Measurements from ENCODE around the gene CEP72.
"Not testable (repeated sequence)": the region's sequence is repeated elsewhere in the genome, so short reads cannot be mapped to it uniquely, and the experiment has no call there.

The CEP72 gene

DNA sequence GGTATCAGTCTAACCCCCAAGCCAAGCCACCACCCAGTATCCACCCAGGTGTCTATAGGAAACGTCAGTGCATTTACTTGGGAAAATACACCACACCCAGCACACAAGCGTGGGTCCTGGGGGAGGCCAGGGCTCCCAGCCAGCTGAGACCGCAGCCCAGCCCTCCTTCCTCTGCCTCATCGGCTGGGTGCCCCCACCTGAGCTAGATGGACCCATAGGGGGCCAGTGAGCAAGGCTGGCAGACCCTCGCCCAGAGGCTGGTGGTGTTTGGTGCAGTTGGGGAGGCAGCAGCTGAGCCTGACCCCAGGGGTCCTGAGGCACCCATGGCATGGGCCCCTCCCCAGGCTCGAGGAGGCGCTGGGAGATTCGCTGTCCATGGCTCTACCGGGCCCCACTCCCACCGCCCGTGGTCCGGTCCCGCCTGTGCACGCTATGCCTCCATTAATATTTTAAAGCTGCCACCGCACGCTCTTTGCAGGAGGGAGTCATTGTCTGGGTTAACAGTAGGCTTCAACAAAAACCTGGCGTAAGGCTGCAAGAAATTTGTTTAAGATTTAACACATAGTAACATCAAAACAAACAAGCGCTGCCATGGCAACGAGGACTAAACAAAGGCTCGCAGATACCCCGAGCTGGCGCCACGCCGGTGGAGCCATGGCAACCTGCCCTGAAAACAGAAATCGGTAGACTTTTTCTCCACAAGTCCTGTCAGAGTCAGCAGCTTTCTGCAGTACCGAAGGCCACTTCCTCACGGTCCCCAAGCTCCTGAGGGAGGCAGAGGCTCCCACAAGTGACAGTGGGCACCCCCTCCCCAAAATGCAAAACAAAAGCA lies 60.4 kb downstream of the CEP72 start:
- DNase-seq (ENCODE audit: low read depth in 3 of 3) = peak in 1 of 3 experiments; percentile 41

DNA sequence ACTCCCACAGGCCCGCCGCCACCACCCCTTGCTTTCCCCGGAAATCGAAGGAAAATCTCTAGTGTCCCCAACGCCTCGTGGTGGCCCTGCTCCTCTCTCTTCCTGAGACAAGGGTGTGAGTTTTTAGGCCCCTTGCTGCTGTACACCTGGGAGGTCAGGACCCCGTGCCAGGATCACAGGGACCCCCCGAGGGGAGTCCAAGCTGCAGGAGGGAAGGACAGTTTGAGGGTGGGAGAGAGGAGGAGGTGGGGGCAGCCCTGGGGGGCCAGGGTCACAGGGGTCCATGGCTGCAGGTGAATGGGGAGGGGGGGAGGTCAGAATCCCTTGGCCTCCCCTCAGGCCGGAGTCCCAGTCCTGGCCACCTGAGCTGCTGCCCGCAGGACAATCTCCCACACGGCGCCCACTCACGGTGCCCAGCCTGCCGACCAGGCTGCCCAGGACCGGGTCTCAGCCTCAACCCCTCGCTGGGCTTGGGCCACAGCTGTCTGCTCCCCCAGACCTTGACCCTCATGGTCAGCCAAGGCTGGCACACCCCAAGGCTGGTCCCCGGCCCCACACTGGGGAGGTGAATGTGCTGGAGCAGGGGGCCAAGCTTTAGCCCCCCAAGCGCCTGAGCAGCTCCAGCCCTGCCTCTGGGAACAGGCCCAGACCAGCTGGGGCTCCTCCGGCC lies 61.2 kb downstream of the CEP72 start:
- no peak for DNase-seq (ENCODE audit: low read depth in 3 of 3)

DNA sequence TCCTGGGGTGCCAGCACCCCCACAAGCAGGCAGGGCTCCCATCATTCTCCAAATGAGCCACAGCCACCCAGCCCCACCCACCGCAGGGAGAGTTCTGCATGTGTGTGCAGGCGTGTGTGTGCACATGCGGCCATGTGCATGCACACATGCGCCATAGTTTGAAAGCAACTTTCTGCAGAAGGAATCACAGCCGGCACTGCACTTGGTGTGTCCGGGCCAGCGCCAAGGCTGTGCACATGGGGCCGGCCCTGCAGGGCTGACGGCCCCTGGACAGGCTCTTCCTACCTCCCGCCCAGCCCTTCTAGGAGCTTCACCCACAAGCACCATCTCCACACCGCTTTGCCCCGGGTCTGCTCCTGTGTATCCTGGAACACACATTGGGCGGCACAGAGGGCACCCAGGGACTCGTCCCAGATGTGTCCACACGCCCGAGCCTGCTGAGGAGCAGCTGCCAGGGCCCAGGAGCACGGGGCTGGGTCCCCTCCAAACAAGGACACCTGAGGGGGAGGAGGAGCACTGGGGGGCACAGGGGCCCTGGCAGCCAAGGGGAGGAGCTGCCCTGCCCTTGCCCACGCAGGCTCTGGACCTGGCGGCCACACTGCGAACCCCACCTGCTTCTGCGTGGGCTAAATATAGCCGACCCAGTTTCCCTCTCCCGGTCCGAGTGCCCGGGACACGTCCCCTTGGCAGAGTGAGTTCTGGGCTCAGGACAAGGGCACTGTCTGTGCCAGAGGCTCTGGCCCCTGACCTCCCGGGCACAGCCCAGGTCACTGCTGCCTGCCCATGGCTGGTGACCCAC lies 61.9 kb downstream of the CEP72 start:
- DNase-seq (ENCODE audit: low read depth in 3 of 3) = no peak

DNA sequence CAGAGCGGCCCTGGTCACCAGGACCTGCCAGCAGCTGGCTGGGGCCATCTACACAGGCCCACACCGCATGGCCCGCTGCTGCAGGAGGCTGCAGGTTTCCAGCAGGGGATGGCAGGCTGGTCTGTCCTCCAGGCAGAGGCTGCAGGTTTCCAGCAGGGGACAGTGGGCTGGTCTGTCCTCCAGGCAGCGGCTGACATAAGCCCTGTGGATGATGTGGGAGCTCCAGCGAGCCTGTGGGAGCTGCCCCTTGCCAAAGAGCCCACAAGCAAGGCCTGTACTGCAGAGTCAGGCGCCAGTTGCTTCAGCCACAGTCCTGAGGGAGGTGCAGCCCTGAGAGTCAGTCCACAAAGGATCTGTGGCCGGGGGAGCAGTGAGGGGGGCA lies 62.5 kb downstream of the CEP72 start:
- DNase-seq (ENCODE audit: low read depth in 3 of 3) = no peak

DNA sequence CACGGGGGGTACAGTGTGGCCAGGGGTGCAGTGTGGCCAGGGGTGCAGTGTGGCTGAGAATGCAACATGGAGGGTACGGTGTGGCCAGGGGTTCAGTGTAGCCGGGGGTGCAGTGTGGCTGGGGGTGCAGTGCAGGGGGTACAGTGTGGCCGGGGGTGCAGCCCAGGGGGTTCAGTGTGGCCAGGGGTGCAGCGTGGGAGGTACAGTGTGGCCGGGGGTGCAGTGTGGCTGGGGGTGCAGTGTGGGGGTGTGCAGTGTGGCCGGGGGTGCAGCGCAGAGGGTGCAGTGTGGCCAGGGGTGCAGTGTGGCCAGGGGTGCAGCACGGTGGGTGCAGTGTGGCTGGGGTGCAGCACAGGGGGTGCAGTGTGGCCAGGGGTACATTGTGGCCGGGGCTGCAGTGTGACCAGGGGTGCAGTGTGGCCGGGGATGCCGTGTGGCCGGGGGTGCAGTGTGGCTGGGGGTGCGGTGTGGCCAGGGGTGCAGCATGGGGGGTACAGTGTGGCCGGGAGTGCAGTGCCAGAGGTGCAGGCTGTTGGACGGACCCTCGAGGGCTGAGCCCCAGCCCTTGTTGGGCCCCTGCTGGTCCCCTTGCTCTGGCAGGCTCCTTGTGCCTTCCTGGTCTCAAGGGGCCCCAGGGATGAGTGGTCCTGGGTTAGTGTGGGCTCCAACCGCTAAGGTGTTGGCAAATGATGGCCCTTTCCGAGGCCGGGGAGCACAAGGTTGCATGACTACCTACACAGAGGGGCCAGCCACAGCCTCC lies 63.2 kb downstream of the CEP72 start:
- no peak for DNase-seq (ENCODE audit: low read depth in 3 of 3)

DNA sequence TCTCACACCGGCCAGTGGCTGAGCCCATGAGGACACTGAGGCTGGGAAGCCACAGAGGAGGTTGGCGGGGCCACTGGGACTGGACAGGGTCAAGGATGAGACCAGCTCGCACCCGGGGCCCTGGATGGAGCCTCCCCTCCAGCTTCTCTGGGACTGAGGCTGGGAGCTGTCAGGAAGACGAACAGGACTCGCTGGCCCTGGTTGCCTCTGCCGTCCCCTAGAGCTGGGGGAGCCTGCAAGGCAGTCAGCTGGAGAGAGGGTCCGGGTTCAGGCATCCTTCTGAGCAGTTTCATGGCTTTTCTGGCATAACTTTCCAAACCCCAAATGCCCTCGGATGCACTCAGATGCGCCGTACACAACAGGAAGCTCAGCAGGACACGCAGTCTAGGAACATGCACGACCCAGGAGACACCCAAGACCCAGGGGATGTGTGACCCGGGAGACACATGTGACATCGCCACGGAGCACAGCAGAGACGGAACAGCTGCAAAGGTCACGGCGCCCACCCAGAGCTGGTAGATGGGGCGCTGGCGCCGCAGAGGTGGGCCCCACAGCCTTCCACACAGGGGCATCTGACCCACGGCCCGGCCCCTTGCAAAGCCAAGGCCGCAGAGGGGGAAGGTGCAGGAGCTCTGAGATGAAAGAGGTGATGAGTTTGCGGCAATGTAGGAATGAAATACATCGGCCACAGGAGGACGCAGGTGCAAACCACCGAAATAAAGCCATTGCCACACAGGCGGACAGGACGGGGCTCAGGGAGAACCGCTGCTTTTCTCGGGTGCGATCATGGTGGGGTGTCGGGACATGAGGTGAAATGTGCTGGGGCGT lies 63.9 kb downstream of the CEP72 start:
- no peak for DNase-seq (ENCODE audit: low read depth in 3 of 3)

DNA sequence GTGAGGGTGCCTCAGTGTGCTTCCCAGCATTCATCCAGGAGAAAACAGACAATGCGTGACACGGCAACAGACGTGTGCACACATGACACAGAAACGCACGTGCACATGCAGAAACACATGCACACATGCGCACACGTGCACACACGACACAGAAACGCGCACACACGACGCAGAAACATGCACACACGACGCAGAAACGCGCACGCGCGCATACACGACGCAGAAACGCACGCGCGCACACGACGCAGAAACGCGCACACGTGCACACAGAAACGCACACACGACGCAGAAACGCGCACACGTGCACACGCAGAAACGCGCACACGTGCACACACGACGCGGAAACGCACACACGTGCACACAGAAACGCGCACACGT lies 64.5 kb downstream of the CEP72 start:
- DNase-seq (ENCODE audit: low read depth in 3 of 3) = no peak

DNA sequence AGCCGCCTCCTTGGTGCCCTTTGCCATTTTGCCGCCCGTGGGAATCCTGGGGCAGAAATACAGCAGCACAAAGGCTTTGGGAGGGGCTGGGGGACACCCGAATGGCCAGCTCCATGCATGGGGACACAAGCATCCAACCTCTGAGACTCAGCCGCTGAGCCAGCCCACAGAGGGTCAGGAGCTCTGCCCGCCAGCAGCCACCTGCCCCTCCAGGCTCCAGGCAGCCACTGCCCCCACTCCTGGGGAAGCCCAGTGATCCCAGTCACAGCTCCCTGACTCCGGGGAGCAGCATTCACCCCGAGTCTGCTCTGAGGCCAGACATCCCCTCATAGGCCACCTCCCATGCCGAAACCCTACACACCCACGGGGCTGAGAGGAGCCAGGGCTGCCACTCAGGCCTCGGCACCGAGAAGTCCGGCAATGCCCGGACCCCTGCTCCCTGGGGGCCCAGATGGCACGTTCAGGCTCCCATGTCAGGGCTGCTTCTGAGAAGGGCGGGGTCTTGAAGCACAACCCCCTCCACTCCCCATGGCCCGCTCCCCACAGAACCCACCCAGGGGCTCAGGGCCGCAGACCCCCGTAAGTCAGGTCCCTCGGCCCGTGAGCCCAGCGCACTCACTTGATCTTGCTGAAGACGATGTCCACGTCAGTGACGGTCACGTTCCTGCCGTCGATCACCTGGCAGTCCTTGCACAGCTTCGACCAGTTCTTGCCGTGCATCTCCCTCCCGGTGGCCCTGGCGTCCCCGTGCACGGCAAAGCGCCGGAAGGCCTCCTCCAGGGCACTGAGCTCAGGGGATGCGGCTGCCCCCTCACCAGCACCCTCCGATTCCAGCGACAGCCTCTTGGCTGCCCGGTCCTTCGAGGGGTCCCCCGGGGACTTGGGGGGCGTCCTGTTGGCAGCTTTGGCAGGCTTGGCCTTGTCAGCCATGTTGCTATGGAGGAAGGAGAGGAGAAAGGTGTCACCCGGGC lies 65.3 kb downstream of the CEP72 start:
- DNase-seq (ENCODE audit: low read depth in 3 of 3) = no peak

DNA sequence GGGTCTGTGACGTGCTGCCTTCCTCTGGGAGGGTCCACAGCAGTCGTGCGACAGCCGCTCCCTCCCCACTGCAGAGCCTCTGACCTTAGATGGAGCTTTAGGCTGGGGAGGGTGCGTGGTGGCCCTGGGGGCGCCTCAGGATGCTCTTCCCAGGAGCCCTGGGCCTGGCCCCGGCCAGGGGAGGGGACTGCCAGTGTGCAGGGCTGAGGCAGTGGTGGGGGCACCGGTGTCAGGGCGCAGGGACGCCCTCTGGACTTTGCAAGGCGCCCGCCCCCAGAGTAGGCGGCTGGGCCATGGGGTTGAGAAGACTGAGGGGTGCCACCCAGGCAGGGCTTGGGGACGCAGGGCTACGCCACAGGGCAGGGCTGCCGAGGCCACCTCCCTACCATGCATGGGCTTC lies 66.4 kb downstream of the CEP72 start:
- not testable (repeated sequence) for DNase-seq (ENCODE audit: low read depth in 3 of 3)

DNA sequence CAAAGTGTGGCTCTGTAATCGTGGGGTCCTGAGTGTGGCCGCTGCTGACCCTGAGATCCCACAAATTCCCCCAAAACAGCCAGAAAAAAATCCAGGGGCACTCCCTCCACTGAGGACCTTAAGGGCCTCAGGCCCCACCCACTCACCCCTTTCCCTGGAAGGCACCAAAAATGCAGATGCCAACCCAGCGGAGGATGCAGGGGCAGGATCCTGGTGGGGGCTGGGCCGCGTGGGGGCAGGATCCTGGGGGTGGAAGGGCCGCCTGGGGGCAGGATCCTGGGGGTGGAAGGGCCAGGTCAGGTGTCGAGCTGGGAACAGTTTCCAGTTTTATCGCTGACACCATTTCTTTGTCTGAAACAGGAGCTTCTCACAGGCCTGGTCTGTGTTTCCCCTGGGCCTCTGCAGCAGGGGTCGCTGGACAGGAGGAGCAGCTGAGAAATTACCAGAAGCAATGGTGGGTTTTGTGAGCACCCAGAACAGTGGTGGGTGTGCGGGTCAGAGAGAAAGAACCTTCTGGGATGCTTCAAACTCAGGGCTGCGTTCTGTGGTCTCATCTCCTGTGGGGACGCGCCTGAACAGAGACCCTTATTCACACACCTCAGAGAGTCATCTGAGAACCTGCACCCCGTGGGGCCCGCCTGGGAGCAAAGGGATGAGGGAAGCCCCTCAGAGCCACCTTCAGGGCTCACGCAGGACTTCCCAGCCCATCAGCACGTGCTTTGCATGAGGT lies 67.2 kb downstream of the CEP72 start:
- DNase-seq (ENCODE audit: low read depth in 3 of 3) = not testable (repeated sequence)

DNA sequence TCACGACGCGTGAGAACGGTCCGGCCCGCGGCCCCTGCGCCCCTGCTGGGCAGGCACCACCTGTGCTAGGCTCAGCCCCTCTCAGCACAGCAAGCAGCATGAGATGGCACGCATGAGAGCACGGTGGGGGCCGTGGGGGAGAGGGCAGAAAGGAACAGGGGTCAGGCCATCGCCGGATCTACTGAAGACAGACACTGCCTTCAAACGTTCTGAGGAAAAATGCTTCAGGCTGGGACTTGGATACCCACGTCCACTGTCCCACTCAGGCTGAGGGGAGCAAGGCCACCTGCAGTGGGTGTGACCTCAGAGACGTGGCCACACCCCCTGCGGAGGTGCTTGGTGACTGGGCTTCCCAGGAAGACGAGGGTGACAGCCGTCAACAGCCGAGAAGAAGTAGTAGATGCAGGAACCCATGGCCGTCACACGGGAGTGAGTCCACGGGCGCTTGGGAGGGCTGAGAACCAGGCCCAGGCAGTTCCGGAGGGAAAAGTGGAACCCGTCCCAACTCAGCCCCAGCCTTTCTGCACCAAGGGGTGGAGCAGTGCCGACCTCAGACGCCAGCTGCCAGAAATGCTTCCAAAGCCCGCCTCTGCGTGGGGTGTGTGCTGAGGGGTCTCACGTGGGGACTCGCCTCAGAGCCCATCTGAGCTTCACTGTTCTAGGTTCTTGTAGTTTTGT lies 68.1 kb downstream of the CEP72 start:
- not testable (repeated sequence) for DNase-seq (ENCODE audit: low read depth in 3 of 3)

DNA sequence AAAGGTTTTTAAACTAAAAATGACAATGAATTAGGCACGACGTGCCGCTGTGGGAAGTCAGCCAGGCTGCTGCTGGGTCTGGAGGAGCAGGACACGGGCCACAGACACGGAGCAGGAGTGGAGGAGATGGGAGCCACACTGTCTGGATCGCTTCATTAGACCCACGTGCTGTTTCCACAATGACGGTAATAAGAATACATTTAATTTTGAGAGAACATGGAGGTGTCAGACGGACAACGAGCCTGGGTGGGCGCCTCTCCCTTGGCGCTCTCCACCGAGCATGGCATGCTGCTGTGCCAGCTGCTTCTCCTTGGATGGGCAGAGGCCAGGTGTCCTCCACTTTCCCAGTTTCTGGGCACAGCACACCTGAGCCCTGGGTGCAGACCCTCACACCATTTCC lies 68.7 kb downstream of the CEP72 start:
- not testable (repeated sequence) for DNase-seq (ENCODE audit: low read depth in 3 of 3)

DNA sequence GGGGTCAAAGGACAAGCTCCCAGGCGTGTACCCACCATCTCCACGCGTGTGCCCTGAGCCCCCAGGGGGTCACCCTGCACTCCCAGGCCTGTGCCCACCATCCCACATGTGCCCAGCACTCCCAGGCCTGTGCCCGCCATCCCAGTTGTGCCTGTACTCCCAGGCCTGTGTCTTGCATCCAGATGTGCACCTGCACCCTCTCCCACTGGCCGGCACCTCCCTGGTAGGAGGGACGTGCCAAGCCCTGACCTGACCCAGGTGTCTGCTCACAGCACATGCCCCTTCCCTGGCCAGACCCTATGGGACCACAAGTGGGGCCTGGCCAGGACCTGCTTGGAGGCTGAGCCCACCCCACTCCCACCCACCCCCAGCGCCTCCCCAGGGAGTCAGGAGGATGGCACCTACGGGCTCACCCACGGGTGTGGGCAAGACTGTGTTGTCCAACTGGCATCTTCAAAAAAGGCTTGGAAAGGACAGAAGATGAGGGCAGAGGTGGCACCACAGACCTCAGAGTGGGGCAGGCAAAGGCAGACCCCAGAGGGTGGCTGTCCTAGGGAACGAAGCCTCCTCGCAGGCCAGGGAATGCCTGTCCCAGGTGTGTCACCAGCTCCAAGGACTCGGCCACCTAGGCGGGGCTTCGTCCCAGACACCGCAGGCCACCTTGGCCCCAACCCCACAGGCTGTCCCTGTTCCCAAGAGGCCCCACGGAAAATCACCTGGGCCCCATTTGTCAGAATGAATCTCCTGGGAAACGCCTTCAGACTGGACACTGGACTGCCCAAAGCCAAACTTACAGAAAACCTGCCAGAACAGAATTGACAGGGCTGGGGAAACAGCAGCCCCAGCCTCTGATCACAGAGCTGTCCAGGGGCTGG lies 69.4 kb downstream of the CEP72 start:
- DNase-seq (ENCODE audit: low read depth in 3 of 3) = not testable (repeated sequence)

DNA sequence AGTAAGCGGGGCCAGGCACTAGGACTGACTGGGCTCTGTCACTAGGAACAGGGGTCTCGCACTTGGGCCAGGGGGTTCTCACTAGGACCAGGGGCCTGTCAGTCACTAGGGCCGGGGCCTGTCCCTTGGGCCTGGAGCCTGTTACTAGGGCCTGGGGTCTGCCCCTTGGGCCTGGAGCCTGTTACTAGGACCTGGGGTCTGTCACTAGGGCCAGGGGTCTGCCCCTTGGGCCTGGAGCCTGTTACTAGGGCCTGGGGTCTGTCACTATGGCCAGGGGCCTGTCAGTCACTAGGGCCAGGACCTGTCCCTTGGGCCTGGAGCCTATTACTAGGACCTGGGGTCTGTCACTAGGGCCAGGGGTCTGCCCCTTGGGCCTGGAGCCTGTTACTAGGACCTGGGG lies 70.1 kb downstream of the CEP72 start:
- DNase-seq (ENCODE audit: low read depth in 3 of 3) = not testable (repeated sequence)

DNA sequence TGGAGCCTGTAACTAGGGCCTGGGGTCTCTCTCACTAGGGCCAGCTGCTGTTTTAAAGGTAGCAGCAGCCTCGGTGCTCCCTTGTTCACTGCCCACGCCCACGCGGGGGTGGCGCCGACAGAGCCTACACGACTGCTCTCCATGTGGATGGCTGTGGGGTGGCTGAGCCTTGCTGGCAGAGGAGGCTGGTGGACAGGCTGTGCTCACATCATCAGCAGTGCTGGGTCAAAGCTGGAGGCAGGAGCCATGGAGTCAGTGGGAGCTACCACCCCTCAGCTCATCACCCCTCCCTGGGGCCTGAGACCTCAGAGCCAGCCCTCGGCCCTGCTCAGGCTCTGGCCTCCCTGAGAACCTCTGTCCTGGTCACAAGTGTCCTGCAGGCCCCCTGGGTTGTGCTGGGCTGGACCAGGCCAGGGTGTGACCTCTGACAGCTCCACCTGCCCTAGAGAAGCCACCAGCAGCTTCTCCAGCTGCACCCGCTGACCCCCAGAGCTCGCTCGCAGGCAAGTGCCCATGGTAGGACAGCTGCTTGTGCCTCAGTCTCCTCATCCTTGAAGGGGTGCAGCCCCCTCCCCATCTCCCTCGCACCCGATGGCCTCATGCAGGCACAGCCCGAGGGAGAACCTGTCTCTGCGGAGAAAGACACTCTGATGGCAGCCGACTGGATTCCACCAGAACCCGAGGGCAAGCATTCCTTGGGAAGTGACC lies 70.7 kb downstream of the CEP72 start:
- not testable (repeated sequence) for DNase-seq (ENCODE audit: low read depth in 3 of 3)

DNA sequence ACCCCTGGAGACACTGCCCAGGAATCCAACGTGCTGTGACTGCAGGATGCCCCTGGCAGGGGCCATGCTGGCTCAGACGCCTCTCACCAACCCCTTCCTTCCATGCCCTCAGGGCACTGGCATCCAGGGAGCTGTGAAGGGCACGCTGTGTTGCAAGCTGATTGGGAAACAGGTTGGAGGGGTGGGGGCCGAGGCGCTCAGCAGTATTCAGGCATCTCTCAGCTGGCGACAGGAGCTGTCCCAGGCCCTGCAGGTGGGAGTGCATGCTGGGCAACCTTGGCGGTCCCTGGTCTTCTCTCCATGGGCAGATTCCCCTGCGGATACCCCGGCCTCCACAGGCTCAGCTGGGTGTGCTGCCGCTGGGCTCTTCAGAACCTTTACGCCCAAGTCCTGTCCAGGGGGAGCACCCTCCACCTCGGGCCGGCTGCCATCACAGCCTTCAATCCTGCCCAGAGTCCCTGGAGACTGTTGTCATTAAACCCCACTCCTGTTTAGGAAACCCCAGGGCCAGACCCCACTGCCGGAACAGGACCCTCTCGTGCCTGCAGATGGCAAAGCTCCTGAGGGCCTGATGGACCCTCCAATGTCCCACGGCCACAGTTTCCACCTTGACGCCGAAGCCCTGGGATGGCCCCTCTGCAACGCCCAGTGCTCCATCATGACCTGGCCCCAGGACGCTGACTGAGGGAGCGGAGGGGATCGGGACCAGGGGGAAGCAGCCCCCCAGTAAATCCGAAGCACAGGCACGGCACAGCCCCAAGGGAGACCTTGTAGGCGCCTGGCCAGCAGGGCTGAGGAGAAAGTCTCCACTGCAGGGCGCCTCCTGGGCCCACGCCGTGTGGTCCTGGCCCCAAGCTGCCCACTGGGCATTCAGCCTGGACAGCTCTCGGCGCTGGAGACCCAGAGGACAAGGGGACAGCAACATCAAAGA lies 71.7 kb downstream of the CEP72 start:
- no peak for DNase-seq (ENCODE audit: low read depth in 3 of 3)
